GM21447 (cell line): ENCODE measurements around the gene STX8.
"Not testable (repeated sequence)": the region's sequence is repeated elsewhere in the genome, so short reads cannot be mapped to it uniquely, and the experiment has no call there.

Experiments used
- ATAC-seq: cut with Tn5 transposase; IDR thresholded peaks from one replicate; pipeline ENCODE4 v1.9.1; 2021; ENCODE audit not compliant: unreplicated experiment

The STX8 gene, protein sequence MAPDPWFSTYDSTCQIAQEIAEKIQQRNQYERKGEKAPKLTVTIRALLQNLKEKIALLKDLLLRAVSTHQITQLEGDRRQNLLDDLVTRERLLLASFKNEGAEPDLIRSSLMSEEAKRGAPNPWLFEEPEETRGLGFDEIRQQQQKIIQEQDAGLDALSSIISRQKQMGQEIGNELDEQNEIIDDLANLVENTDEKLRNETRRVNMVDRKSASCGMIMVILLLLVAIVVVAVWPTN

DNA sequence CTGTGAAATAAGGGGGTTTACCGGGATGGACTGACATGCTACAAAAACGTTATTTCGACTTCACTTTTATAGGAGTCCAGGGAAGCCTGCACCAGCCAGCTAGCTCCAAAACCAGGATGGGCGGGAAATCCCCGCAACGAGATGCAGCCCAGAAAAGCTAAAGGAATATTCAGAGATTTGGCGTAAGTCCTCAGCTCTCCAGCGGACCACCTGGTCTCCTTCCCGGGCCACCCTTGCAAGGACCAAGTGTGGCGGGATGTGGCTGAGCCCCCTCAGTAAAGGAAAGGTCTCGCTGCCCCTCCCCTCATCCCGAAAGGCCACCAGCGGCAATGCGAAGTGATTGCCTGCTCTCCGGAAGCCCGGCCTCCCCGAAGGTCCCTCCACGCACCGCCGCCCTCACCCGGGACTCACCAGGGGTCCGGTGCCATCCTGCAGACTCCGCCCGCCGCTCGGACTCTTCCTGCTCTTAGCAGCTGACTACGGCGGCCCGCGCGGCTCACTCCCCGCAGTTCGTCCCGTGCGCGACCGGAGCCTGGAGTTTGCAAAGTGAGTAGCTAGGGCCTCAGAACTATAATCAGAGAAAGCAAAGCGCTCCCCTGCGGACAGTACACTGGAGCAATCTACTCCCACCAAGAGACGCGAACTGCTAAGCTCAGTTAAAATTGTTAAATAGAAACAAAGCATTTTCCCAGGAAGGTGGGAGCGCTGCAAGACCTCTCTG is at the start of gene STX8:
TSS of gene STX8 (minus strand) at position 440 of the 721 bp plus-strand sequence. CDS start at position 428, 12 bp downstream.
- peak; percentile 63 for ATAC-seq

DNA sequence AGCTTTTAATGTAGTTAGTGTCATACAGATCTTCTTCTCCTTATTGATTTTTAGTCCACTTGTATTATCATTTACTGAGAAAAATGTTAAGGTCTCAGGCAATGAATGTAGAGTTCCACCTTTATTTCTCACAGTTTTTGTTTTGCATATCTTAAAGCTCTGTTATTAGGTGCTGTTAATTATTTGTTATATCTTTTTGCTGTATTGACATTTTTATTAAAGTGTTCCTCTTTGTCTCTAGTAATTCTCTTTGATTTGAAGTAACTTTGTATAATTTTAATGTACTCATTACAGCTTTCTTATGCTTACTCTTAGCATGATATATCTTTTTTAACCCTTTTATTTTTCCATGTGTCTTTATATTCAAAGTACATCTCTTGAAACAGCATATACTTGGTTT is 47.3 kb upstream of the STX8 start:
- no peak for ATAC-seq

DNA sequence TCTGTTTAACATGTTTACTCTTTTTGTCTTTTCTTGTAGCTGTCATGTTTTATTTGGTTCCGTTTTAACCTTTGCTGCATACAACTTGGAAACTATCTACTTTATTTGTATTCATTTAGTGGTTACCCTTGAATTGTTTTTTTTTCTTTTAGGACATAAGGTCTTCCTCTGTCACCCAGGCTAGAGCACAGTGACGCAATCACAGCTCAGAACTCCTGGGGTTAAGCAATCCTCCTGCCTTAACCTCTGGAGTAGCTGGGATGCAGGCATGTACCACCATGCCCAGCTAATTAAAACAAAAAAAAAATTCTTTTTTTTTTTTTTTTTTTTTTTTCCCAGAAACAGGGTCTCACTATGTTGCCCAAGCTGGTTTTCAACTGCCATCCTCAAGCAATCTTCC is 39.9 kb upstream of the STX8 start:
- no peak for ATAC-seq

DNA sequence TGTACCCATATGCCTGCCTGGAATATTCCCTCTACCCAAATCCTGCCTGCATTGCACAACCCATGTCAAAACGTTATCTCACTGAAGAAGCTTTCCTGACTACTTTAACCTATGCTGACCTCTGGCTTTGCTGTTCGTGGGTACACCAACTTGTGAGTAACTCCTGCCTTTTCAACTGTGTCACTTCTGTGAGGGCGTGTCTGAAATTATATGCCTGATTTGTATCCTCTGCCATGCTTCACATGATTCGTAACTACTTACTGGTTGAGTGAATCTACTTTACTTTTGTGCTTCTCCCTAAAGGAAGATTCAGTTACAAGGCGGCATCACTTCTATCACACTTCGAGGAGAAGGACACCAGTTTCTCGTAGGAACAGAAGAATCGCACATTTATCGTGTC is 36.4 kb upstream of the STX8 start:
- ATAC-seq: no peak

DNA sequence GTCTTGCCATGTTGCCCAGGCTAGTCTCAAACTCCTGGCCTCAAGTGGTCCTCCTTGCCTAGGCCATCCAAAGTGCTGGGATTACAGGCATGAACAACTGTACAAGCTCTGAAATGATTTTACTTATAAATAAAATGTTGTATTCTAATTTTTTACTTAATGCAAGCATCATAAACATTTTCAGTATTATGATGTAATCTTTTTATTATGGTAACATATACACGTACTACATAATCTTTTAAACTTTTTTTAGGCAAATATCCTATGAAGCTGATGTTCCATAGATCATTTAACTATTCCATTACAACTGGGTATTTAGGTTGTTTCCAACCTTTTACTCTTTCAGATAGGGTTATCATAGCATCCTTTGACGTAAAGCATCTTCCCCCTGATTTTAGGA is 35.9 kb upstream of the STX8 start:
- ATAC-seq: no peak

DNA sequence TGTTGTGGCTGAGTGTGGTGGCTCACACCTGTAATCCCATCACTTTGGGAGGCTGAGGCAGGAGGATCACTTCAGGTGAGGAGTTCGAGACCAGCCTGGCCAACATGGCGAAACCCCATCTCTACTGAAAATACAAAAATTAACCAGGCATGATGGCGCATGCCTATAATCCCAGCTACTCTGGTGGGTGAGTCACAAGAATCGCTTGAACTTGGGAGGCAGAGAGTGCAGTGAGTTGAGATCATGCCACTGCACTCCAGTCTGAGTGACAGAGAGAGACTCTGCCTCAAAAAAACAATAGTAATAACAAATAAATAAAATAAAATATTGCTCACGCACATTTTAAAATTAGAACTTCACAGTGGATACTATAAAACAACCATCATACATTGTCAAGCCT is 31.4 kb upstream of the STX8 start:
- not testable (repeated sequence) for ATAC-seq

DNA sequence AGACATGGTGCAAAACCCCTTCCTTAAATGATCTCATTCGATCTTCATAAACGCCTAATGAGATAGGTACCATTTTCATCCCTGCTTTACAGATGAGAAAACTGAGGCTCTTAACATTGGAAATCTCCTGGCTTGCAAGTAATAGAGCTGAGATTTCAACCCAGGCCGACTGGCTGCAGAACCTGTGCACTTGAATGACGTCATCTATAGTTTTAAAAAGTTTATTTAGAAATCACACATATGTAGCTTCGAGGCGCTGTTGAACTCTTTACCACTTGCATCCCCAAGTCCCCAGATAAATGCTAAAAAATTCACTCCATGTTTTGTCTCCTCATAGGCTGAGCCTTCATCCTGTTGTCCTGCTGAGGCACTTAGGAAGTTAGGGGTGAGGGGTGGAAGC is 30.8 kb upstream of the STX8 start:
- no peak for ATAC-seq

DNA sequence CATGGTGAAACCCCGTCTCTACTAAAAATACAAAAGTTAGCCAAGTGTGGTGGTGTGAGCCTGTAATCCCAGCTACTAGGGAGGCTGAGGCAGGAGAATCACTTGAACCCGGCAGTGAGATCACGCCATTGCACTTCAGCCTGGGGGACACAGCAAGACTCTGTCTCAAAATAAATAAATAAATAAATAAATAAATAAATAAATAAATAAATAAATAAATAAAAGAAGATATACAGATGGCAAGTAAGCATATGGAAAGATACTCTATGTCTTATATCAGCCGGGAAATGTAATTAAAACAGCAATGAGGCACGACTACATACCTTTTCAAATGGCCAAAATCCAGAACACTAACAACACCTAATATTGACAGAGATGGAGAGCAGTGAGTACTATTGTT is 29.0 kb upstream of the STX8 start:
- not testable (repeated sequence) for ATAC-seq

DNA sequence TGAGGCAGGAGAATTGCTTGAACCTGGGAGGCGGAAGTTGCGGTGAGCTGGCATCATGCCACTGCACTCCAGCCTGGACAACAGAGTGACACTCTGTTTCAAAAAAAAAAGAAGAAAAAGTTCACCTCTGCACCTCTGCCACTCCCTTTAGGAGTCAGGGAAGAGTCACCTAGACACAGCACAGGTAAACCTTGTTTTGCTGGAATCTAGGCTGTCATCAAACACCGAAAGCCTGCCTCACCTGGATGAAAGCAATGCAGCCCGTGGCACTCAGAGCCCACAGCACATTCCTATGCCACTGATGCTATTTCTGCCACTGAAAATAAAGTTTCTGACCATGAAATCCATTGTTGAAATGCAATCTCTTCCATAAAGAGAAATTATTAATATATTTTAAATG is 23.0 kb upstream of the STX8 start:
- ATAC-seq: no peak

DNA sequence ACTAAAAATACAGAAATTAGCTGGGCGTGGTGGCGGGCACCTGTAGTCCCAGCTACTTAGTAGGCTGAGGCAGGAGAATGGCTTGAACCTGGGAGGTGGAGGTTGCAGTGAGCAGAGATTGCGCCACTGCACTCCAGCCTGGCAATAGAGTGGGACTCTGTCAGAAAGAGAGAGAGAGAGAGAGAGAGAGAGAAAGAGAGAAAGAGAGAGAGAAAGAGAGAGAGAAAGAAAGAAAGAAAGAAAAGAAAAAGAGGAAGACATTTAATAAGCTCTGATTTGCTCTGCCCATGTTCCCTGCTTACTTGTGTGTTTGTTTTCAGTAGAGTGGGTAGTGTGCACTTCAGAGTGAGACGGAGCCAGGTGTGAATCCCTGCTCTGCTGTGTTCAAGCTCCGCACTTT is 22.0 kb upstream of the STX8 start:
- not testable (repeated sequence) for ATAC-seq

DNA sequence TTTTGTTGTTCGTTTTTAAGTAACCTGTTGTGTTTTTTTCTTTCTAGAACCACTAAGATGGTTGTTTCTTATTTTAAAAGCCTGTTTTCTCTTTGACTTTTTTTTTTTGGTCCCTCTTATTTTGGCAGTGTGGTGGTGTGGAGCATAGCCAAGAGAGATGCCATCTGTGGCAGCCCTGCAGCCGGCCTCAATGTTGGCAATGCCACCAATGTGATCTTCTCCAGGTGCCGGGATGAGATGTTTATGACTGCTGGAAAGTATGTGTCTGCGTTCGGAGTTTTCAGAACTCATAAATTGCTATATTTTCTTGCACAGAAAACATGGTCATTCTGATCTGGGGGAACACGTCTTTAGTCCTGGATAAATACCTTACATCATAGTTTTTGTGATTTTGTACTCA is 18.4 kb upstream of the STX8 start:
- ATAC-seq: no peak

DNA sequence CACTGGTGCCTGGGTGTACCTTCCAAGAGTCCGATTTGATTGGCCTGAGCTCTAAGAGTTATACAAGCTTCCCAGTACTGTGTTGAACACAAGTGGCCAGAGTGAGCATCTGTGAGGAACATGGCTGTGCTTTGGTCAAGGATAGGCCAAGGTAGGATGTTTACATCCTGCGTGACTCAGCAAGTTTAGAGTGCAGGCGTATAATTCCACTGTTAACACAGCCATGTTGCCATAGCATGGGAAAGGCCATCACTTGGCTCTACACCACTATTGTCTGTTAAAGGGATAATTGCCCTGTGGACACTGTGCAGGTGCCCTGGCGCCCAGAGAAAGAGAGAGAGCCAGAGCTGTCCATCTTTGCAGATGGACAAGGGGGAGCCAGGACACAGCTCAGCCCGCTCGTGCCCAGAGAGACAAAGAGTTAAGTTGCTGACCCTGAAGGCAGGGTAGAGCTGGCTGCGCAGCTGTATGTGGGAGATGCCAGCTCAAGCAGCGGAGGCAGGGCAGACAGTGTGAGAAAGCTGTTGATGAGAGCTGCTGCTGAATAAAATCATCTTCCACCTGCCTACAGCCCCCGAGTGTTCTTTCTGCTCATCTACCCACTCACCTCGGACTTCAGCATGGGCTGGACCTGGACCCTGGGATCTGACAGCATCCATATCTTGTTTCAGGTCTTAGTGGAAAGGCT is 12.5 kb upstream of the STX8 start:
- no peak for ATAC-seq

DNA sequence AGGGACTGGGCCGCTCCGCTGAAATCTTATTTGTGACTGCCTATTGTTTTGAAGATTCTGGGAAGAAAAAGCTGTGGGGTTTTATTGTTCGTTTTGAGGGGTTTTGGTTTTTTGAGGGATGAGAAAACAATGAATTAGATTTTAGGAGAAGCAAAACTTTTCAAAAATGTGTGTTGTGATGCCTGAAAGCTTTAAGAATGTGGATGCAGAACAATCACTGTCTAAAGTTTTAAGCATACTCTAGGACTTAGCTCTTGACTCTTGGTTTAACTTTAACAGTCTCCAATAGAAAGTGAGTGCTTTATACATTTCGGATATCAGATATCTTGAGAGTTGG is 1.7 kb upstream of the STX8 start:
- no peak for ATAC-seq

DNA sequence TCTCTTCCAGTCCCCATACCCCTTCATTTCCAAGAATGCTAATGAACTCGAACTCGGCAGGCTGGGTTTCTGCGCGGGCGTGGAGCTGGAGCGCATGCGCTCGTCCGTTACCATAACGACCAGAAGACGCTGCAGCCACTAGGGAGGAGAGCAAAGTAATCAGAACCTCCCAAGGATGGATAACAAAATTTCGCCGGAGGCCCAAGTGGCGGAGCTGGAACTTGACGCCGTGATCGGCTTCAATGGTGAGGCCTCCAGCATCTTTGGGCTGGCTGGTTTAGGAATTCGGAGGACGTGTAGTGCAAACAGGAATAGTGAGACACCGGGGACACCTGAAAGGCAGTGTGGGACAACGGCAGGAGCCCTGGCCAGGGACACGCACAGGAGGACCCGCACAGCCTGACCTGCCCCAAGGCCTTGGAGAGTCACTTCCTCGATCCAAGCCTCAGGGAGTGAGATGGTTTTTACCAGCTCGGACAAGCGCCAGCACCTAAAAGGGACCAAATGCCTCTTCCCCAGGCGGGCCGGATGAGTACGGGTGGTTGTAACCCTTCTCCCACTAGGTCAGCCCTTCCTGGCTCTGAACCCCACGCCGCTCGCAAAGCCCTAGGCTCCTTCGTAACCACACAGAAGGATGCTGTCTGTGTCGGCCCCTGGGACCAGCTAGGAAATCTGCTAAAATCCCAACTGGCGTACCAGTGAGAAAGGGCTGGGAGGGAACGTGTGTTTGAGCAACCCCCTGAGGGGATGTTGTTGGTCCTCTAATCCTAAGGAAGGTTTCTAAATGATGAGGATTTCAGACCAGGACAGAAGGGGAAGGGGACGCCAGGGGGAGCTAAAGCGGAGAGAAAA is 1.1 kb upstream of the STX8 start, which contains the start of gene CFAP52:
TSS of gene CFAP52 (plus strand) at position 122 of the 852 bp plus-strand sequence. CDS start at position 176, 54 bp downstream.
- ATAC-seq: peak; percentile 54

DNA sequence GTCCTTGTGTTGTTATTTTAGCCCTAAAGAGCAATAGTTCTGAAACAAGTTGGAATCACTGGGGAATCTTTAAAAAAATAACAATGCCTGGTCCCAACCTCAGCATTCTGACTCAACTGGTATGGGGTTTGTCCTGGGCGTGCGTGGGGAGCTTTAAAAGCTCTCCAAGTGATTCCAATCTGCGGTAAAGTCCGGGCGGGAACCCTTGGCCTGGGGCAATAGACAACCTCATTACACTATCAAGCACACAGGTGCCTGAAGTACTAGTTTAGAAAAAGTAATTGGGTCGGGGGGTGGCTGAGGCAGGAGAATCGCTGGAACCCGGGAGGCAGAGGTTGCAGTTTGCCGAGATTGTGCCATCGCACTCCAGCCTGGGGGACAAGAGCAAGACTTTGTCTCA is 4.4 kb downstream of the STX8 start:
- no peak for ATAC-seq

DNA sequence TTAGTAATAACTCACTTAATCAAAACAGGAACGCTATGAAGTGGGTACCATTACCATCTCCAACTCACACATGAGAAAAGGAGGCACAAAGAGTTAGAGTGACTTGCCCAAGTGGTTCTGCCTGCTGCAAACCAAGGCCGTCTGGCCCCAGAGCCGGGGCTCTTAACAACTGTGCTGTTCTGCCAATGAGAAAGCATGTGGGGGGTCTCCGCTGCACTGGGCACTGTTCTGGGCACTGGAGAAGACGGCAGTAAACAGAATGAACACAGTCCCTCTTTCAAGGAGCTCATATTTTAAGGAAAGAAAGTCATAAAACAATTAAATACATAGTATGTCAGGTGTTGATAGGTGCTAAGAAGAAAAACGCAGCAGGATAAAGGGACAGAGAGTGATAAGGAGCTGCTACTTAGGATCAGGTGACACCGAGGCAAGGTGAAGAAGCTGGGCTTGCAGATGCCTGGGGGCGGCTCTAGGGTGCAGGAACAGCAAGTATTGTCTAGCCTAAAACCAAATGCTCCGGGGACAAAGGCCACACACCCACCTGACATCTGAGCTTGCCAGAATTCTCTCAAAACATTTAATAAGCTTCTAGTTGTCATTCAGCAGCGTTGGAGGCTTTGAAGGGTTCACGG is 6.5 kb downstream of the STX8 start:
- ATAC-seq: no peak

DNA sequence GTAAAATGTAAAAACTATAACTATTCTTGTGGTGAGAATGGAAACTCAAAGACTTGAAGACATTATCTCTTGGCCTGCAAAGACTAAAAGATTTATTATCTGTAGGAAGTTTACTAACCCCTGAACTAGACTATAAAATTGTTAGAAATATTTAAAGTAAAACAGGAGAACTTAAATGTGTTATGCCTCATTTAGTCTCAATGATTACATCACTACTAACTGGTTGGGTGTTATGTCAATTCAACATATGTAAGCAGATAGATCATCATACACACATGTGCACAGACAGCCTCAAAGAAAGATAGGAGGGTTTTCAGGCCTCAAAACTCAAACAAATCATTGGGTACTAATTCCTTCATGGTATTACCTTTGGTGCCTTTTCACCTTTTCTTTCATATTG is 7.6 kb downstream of the STX8 start:
- no peak for ATAC-seq

DNA sequence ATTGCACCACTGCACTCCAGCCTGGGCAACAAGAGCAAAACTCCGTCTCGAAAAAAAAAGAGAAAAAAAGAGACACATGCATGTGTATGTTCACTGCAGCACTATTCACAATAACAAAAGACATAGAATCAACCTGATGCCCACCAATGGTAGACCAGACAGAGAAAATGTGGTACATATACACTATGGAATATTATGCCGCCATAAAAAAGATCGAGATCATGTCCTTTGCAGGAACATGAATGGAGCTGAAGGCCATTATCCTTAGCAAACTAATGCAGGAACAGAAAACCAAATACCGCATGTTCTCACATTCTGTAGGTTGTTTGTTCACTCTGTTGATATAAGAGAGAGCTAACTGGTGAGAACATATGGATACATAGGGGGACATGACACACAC is 8.9 kb downstream of the STX8 start:
- ATAC-seq: not testable (repeated sequence)

DNA sequence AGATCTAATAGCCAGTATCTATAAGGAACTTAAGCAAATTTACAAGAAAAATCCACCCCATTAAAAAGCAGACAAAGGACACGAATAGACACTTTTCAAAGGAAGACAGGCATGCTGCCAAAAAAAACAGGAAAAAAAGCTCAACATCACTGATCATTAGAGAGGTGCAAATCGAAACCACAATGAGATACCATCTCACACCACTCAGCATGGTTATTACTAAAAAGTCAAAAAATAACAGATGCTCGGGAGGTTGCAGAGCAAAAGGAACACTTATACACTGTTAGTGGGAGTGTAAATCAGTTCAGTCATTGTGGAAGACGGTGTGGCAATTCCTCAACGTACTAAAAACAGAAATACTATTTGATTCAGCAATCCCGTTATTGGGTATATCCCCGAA is 9.6 kb downstream of the STX8 start:
- no peak for ATAC-seq

DNA sequence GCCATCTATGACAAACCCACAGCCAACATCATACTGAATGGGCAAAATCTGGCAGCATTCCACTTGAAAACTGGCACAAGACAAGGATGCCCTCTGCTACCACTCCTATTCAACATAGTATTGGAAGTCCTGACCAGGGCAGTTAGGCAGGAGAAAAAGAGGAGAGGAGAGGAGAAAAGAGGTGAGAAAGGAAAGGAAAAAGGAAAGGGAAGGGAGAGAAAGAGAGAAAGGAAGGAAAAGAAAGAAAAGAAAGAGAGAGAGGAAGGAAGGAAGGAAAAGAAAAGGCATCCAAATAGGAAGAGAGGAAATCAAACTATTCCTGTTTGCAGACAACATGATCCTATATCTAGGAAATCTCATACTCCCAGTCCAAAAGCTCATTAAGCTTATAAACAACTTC is 11.5 kb downstream of the STX8 start:
- ATAC-seq: no peak

DNA sequence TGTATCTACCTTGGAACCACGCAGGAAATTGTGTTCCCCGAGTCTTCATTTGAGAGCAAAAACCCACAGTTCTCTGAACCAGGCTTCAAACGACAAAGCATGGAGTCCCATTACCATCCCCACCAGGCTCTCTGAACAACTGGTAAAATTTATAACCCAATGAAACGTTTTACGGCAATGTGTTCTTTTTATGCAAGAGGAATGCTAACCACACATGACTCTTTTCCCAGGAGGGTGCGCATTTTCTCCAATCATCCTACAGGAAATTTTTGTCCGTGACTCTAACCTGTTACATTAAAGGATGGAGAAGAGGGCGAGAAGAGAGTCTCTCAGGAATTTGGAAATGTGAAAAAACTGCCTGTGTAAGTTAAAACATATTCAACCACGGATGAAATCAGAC is 17.8 kb downstream of the STX8 start:
- ATAC-seq: no peak
